Common myeloid progenitor, CD34-positive (primary cell): ENCODE measurements around the gene SLC10A7.
A peak's percentile ranks its signal among the peaks of the same experiment; 100 is the strongest.

Experiments
- CTCF ChIA-PET: fragments of 350-600 bp; sonication (Branson Sonifier 250); formaldehyde crosslinking; loops from one replicate; lab custom pipeline; 2021; ENCODE audit warnings: antibody characterized with exemption; lab: Charles Lee
- POLR2A ChIA-PET: fragments of 350-600 bp; sonication (Branson Sonifier 250); formaldehyde crosslinking; loops from one replicate; lab custom pipeline; 2021; ENCODE audit warnings: antibody characterized with exemption; lab: Charles Lee
- DNase-seq, 3 donors: peaks; one replicate each; pipeline versions ENCODE4 v3.0.0 to v3.0.0-alpha.2; 2013
- H3K27ac ChIP-seq, 2 experiments: 1 replicate in 1 of 2; 2 replicates in 1 of 2; pipeline ENCODE4 v1.7.0; 2013; ENCODE audit warnings: inconsistent platforms in 2 of 2, low read length in 2 of 2, mild to moderate bottlenecking in 2 of 2, low read depth in 1 of 2, moderate library complexity in 1 of 2; ENCODE audit not compliant: severe bottlenecking in 2 of 2, insufficient read depth in 1 of 2, poor library complexity in 1 of 2
- H3K27me3 ChIP-seq, 5 experiments: replicated peaks in 2 of 5; 1 replicate in 3 of 5; 2 replicates in 2 of 5; pipeline versions ENCODE4 v1.6.1 to v1.7.0; 2013; ENCODE audit warnings: low read length in 4 of 5, mild to moderate bottlenecking in 2 of 5, moderate library complexity in 2 of 5, inconsistent platforms in 1 of 5; ENCODE audit not compliant: insufficient read depth in 5 of 5, control insufficient read depth in 4 of 5
- H3K36me3 ChIP-seq, 4 experiments: 1 replicate in 2 of 4; 2 replicates in 2 of 4; pipeline versions ENCODE4 v1.6.1 to v1.7.0; 2013; ENCODE audit warnings: low read length in 3 of 4, control low read depth in 1 of 4, mild to moderate bottlenecking in 1 of 4; ENCODE audit not compliant: control insufficient read depth in 4 of 4, insufficient read depth in 4 of 4
- H3K4me1 ChIP-seq, 4 experiments: 1 replicate in 3 of 4; 2 replicates in 1 of 4; pipeline versions ENCODE4 v1.6.1 to v1.7.1; 2013; ENCODE audit warnings: low read length in 3 of 4, mild to moderate bottlenecking in 3 of 4, control low read depth in 1 of 4, inconsistent platforms in 1 of 4, moderate library complexity in 1 of 4; ENCODE audit not compliant: control insufficient read depth in 4 of 4, insufficient read depth in 4 of 4; ENCODE audit errors: control extremely low read depth in 1 of 4
- H3K4me3 ChIP-seq, 7 experiments: 1 replicate in 4 of 7; 2 replicates in 3 of 7; pipeline versions ENCODE4 v1.5.1 to v1.7.0; 2013; ENCODE audit warnings: mild to moderate bottlenecking in 7 of 7, low read length in 6 of 7, moderate library complexity in 6 of 7, inconsistent platforms in 2 of 7, low read depth in 2 of 7, control low read depth in 1 of 7; ENCODE audit not compliant: insufficient read depth in 4 of 7, control insufficient read depth in 1 of 7; ENCODE audit errors: extremely low read depth in 1 of 7
- H3K9me3 ChIP-seq, 5 experiments: 1 replicate in 4 of 5; 2 replicates in 1 of 5; pipeline versions ENCODE4 v1.6.1 to v1.7.1; 2013; ENCODE audit warnings: low read length in 4 of 5, mild to moderate bottlenecking in 2 of 5, inconsistent platforms in 1 of 5, low read depth in 1 of 5, moderate library complexity in 1 of 5; ENCODE audit not compliant: control insufficient read depth in 4 of 5, insufficient read depth in 2 of 5; ENCODE audit errors: control extremely low read depth in 1 of 5
- WGBS: methylation state at CpG from one replicate; pipeline ENCODE4 v1.1.5; 2013; ENCODE audit not compliant: insufficient coverage; 5-methylcytosine and 5-hydroxymethylcytosine counted together

Gene SLC10A7

DNA sequence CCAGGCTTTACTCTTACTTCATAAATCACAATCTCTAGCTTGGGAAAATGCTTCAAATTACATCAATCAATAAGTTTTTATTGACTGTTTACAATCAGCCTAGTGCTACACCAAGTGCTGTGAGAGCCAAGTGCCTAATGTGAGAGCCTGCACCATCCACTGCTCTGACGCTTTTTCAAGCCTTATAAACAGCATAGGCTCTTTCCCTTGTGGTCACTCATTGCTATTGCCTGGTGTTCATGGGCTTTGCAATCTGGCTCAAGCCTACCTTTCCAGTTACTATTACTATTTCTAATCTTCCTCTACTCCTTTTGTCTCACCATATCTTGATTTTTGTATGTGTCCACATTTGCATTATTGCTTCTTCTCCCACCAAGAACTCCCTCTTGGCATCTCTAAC is 230.4 kb downstream of the SLC10A7 start:
- POLR2A ChIA-PET, result no interaction called here
- H3K4me3 ChIP-seq, result no peak overlapping the region
- peaks cover 0 to 1% (median 0%) of the 10 kb centered on the region in 5 experiments for H3K9me3 ChIP-seq
- DNase-seq, result no peak
- H3K36me3 ChIP-seq, result peaks cover 0 to 11% (median 6%) of the 10 kb centered on the region in 4 experiments
- H3K27me3 ChIP-seq, result no peaks in the 10 kb centered on the region
- WGBS, result 100% methylated on average over 1 of the region's 1 CpG
- no peak overlapping the region for H3K27ac ChIP-seq
- CTCF ChIA-PET, result no interaction called here
- no peaks in the 10 kb centered on the region for H3K4me1 ChIP-seq

DNA sequence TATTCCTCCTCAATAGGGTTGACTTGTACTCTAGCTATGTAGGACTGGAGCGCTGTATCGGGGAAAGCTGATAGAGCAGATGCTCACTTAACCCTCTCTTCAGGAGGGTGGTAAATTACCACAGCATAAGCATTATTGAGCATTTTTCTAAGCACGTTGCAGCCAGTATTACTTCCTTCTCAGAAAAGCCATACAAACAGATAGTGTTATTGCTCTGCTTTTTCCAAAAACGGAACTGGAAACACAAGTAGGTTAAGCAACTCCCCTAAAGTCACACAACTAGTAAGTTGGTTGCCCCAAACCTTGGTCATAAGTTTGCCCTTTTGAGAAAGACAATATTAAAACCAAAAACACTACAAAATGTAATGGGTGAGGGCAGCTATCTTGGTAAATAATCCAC is 233.5 kb downstream of the SLC10A7 start:
- CTCF ChIA-PET, result no interaction called here
- WGBS, result 90% methylated on average over 3 of the region's 4 CpGs
- no peak for DNase-seq
- Histone ChIP-seq H3K4me1 (peaks cover 0 to 11% (median 4%) of the 10 kb centered on the region in 4 experiments), H3K27me3 (no peaks in the 10 kb centered on the region), H3K27ac (no peak overlapping the region), H3K4me3 (no peak overlapping the region), H3K9me3 (peaks cover 0 to under 1% (median 0%) of the 10 kb centered on the region in 5 experiments), H3K36me3 (peaks cover 0 to 11% (median 4%) of the 10 kb centered on the region in 4 experiments)
- POLR2A ChIA-PET, result no interaction called here

DNA sequence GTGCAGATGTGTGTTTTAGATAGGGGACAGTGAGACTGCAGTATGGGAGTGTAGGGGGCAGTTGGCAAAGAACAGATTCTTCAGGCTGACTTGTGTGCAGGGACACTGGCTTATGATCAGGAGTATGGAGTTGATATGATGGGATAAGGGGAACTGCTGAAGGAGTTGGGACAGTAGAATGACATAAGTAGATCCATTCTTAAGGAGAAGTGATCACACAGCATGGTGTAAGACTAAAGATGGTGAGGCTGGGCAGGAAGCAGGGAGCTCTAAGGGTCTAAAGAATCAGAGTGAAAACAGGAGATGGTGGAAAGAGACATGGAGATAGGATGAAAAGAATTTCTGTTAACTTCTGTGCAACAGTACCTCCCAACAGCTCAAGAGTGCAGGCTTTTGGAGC is 236.7 kb downstream of the SLC10A7 start:
- Histone ChIP-seq H3K36me3 (peaks cover 0 to 11% (median 2%) of the 10 kb centered on the region in 4 experiments), H3K4me1 (peaks cover 0 to 11% (median 4%) of the 10 kb centered on the region in 4 experiments), H3K4me3 (no peak overlapping the region), H3K27ac (no peak overlapping the region), H3K27me3 (no peaks in the 10 kb centered on the region), H3K9me3 (no peaks in the 10 kb centered on the region)
- POLR2A ChIA-PET, result no interaction called here
- no peak for DNase-seq
- CTCF ChIA-PET, result no interaction called here

DNA sequence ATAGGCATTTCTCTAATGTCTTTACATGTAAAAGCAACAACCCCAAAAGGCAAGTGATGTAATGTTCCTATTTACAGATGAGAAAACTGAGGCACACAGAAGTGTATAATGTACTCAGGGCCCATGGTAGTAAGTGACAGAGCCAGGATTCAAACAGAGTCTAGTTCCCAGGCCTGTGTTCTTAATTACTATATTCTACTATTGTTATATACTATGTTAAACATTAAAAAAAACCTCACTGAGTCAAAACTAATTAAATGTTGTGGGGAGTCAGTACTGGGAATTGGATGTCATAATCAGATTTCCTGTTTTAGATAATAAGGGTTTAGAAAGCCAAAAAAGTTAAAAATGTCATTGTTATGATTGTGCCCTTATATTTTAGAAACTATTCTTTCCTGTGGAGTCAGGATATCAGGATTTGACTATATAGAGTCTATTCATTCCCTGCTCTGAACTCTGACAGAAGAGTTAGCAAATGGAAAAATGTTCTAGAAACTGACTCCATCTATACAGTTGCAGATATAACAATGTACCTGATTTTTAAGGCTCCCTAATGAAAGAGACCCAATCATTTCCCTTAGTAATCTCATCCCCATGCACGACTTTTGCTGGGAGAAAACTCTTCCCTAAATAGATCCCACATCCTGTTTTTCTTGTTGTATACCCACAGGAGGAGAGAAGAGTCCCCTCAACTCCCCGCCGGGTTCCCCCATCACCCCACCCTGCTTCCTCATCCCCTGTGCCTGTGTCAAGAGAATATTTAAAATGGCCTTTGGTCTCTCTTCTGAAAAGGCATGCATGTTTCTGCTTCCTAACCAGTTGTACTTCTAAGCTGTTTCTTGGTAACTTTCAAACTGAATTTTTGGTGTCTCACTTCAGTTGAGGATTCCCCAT is 237.7 kb downstream of the SLC10A7 start:
- DNase-seq, result peak in 1 of 3 donors; percentile 8
- no peak overlapping the region for H3K27ac ChIP-seq
- 0% methylated on average over 1 of the region's 3 CpGs for WGBS
- H3K4me3 ChIP-seq, result no peak overlapping the region
- ChIA-PET CTCF (no interaction called here), POLR2A (no interaction called here)
- no peaks in the 10 kb centered on the region for H3K27me3 ChIP-seq
- H3K4me1 ChIP-seq, result peaks cover 0 to 11% (median 4%) of the 10 kb centered on the region in 4 experiments
- peaks cover 0 to 11% (median 2%) of the 10 kb centered on the region in 4 experiments for H3K36me3 ChIP-seq
- H3K9me3 ChIP-seq, result no peaks in the 10 kb centered on the region

DNA sequence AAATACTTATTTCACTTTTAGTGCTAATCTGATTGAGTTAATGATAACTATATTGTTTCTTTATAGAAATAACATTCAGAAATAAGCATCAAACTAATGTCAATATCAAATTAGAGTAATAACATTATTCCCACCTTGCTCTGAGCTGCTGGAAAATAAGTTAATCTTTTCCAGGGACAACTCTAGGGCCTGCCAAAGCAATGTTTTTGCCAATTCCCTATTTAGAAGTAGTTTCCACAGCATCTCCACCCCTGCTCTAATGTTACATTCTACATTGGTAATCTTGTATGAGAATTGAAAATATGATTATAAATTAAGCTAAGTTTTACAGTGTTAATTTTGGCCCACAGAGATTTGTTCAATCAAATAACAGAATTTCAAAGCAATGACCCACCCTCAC is 239.1 kb downstream of the SLC10A7 start:
- Histone ChIP-seq H3K9me3 (no peaks in the 10 kb centered on the region), H3K4me1 (peaks cover 0 to 11% (median 4%) of the 10 kb centered on the region in 4 experiments), H3K4me3 (no peak overlapping the region), H3K27me3 (no peaks in the 10 kb centered on the region), H3K36me3 (peaks cover 0 to 6% (median 2%) of the 10 kb centered on the region in 4 experiments), H3K27ac (no peak overlapping the region)
- POLR2A ChIA-PET, result no interaction called here
- CTCF ChIA-PET, result no interaction called here
- no peak for DNase-seq

DNA sequence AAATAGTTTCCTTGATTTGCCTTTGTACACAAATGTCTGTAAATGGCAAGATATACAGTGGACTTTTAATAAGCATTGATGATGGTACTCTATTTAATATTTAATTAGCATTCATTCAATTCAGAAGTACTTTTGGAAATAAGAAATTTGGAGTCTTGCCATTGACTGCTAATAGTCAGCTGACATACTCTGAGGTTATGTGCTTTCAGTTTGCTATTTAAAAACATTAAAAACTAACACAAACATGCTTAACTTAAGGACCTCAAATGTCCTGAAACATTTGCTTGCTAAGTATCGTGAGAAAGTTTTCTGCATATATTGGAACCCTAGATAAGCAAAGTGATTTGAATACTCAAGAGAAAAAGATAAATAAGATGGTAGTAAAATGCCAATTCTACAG is 242.8 kb downstream of the SLC10A7 start:
- H3K4me3 ChIP-seq, result no peak overlapping the region
- WGBS, result no CpG with 5 or more reads among the region's 1 CpG
- CTCF ChIA-PET, result no interaction called here
- H3K27me3 ChIP-seq, result no peaks in the 10 kb centered on the region
- no peak overlapping the region for H3K27ac ChIP-seq
- POLR2A ChIA-PET, result no interaction called here
- DNase-seq, result no peak
- no peaks in the 10 kb centered on the region for H3K36me3 ChIP-seq
- peaks cover 0 to 10% (median 0%) of the 10 kb centered on the region in 4 experiments for H3K4me1 ChIP-seq
- no peaks in the 10 kb centered on the region for H3K9me3 ChIP-seq

DNA sequence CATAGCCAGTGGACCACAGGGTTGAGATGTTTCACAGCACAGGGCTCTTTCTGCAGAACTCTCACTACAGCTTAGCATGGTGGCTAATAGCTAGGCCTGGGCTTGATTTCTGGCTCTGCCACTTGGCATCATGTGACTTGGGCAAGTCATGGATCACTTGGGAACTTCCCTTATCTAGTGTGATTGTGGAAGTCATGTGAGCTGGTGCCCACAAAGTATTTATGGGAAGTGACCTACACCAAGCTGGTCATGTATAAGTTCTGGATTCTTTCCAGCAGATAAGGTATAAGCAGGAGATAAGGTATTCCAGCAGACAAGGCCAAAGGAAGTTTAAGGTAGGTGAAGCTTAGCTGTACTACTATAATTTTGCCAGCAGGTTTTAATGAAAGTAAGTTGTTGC is 246.4 kb downstream of the SLC10A7 start:
- H3K27me3 ChIP-seq, result no peaks in the 10 kb centered on the region
- ChIA-PET CTCF (no interaction called here), POLR2A (no interaction called here)
- no peaks in the 10 kb centered on the region for H3K36me3 ChIP-seq
- H3K4me1 ChIP-seq, result peaks cover 0 to 8% (median 0%) of the 10 kb centered on the region in 4 experiments
- no peak overlapping the region for H3K4me3 ChIP-seq
- no peaks in the 10 kb centered on the region for H3K9me3 ChIP-seq
- H3K27ac ChIP-seq, result no peak overlapping the region
- no peak for DNase-seq
